ENCODE results near the gene CBR1. TPM values are rescaled to one million over a fixed set of nuclear protein-coding genes. Genes with fewer than 3 reads are reported as not detected.

CBR1 gene
- total RNA-seq, 4 donors from 2014 or later = 159 to 406 (median 222) TPM

DNA sequence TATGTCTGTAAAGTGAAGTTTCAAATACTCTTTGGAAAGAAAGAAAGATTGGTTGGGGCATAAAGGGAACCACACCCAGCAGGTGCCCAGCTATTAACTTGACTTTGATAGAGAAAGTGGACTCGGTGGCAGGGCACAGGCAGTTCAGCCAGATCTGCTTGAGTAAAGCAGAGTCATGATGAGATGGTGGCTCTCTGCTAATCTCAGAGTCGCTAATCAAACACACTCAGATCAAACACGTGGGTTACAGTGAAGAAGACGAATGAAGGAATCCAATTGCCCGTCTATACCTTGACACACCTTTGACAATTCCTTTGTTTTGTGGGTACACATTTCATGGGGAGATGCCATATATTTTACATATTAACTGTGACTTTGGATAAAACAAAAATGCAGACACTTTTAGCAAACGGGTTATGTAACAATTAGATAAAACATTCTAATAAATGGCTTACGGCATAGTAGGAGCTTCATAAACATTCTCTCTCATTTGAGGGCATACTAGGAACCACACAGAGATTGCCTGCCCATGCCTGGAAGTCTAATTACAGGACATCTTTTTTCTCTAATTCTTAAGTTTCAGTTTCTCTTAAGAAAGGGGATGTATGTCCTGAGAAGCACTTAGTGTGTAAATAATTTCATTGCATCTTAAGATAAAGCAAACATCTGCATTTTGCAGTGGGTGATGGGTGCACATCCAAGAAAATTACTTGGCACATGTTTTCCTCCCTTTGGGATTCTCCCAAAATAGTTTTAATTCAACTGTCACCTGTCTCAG lies 7.2 kb downstream of the CBR1 start:
- H3K36me3 ChIP-seq = peaks cover 0 to 8% (median 5%) of the 10 kb centered on the region in 3 donors
- H3K27me3 ChIP-seq = no peaks in the 10 kb centered on the region
- no peak for TF ChIP-seq EP300 (IDR thresholded peaks at IDR 0.05)
- H3K27ac ChIP-seq = no peak overlapping the region
- H3K9me3 ChIP-seq = no peaks in the 10 kb centered on the region
- 83 to 87% methylated on average over 7 of the region's 7 CpGs for WGBS, 2 donors
- no peak overlapping the region for H3K4me3 ChIP-seq
- DNase-seq (ENCODE audit: low spot score in 2 of 2) = no peak
- H3K4me1 ChIP-seq = peaks cover 0 to 39% (median 17%) of the 10 kb centered on the region in 4 donors

DNA sequence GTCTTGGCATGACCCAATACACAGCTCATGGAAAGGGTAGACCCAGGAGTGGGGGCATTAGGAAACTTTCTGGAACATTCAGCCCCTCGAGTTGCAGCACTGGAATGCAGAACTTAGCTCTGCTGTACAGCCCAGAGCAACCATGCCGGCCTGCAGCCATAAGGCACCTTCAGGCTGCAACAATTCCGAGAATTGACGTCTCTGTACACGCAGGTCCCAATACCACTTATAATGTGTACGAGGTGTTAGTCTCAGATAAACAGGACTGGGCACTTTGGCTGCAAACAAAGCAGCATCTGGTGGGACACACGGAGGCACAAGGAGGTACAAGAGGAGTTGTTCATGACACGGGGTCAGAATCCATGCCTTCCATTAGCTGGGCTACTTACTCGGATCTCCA lies 7.9 kb downstream of the CBR1 start:
- no peak for DNase-seq (ENCODE audit: low spot score in 2 of 2)
- H3K9me3 ChIP-seq = no peaks in the 10 kb centered on the region

DNA sequence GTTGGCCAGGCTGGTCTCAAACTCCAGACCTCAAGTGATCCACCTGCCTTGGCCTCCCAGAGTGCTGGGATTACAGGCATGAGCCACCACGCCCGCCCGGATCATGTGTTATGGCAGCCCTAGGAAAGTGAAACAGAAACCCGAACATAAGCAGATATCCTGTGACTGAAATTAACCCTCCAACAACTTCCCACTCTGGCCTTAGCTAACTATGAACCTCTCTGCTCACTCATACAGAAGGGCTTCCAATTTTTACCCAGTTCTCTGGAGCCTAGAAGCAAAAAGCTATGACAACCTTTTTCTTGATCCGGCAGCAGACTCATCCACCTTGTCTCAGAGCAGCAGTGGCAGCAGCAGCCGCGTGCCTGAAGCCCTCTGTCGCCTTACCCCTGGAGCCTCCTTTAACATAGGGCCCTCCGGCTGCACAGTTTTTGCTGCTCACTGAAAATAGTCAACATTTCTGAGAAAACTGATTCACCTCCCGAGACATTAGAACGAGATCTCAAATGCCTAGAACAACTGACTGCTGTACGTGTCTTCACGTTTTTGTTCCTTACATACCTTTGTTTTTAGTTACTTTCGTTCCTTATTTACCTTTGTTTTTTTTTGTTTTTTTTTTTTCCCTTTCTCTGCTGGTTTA lies 9.3 kb downstream of the CBR1 start:
- TF ChIP-seq POLR2A (IDR thresholded peaks at IDR 0.05) (no peak), EP300 (IDR thresholded peaks at IDR 0.05) (no peak)
- TF ChIP-seq, protein P1, sequence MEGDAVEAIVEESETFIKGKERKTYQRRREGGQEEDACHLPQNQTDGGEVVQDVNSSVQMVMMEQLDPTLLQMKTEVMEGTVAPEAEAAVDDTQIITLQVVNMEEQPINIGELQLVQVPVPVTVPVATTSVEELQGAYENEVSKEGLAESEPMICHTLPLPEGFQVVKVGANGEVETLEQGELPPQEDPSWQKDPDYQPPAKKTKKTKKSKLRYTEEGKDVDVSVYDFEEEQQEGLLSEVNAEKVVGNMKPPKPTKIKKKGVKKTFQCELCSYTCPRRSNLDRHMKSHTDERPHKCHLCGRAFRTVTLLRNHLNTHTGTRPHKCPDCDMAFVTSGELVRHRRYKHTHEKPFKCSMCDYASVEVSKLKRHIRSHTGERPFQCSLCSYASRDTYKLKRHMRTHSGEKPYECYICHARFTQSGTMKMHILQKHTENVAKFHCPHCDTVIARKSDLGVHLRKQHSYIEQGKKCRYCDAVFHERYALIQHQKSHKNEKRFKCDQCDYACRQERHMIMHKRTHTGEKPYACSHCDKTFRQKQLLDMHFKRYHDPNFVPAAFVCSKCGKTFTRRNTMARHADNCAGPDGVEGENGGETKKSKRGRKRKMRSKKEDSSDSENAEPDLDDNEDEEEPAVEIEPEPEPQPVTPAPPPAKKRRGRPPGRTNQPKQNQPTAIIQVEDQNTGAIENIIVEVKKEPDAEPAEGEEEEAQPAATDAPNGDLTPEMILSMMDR (IDR thresholded peaks at IDR 0.05) = no peak
- H3K27ac ChIP-seq = no peak overlapping the region
- H3K4me1 ChIP-seq = peaks cover 0 to 18% (median 6%) of the 10 kb centered on the region in 4 donors
- no peak overlapping the region for H3K4me3 ChIP-seq
- WGBS, 2 donors = 81 to 82% methylated on average over 14 of the region's 14 CpGs
- H3K27me3 ChIP-seq = no peaks in the 10 kb centered on the region
- H3K9me3 ChIP-seq = no peaks in the 10 kb centered on the region
- DNase-seq (ENCODE audit: low spot score in 2 of 2) = peak in 1 of 2 donors; percentile 15
- no peaks in the 10 kb centered on the region for H3K36me3 ChIP-seq

More for the DNA sequence above, 7.9 kb downstream of the CBR1 start:
- Histone ChIP-seq H3K27me3 (no peaks in the 10 kb centered on the region), H3K36me3 (peaks cover 0 to 1% (median 0%) of the 10 kb centered on the region in 3 donors), H3K4me3 (no peak overlapping the region), H3K4me1 (peaks cover 0 to 32% (median 11%) of the 10 kb centered on the region in 4 donors), H3K27ac (no peak overlapping the region)
- 77 to 87% methylated on average over 9 of the region's 9 CpGs for WGBS, 2 donors
- no peak for TF ChIP-seq POLR2A (IDR thresholded peaks at IDR 0.05)
- TF ChIP-seq, protein P1 (IDR thresholded peaks at IDR 0.05) = no peak
- TF ChIP-seq EP300 (IDR thresholded peaks at IDR 0.05) = no peak

DNA sequence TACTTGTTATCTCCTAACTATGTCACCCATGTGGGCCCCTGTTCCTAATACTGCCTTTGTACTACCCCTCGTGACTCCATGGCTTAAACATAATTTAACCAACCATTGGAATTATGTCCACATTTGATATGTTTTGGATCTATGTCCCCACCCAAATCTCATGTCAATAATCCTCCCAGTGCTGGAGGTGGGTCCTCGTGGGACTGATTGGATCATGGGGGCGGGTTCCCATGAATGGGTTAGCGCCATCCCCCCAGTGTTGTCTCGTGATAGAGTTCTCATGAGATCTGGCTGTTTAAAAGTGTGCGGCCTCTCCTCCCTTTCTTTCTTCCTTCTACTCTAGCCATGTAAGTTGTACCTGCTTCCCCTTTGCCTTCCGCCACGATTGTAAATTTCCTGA lies 9.8 kb downstream of the CBR1 start:
- Histone ChIP-seq H3K36me3 (no peaks in the 10 kb centered on the region), H3K4me1 (peaks cover 0 to 13% (median 4%) of the 10 kb centered on the region in 4 donors), H3K9me3 (no peaks in the 10 kb centered on the region), H3K27me3 (no peaks in the 10 kb centered on the region), H3K27ac (no peak overlapping the region), H3K4me3 (no peak overlapping the region)
- TF ChIP-seq POLR2A (IDR thresholded peaks at IDR 0.05) = no peak
- TF ChIP-seq, protein P1 (IDR thresholded peaks at IDR 0.05) = no peak
- TF ChIP-seq EP300 (IDR thresholded peaks at IDR 0.05) = no peak
- WGBS, 2 donors = 58 to 79% methylated on average over 8 of the region's 8 CpGs
- DNase-seq (ENCODE audit: low spot score in 2 of 2) = no peak

DNA sequence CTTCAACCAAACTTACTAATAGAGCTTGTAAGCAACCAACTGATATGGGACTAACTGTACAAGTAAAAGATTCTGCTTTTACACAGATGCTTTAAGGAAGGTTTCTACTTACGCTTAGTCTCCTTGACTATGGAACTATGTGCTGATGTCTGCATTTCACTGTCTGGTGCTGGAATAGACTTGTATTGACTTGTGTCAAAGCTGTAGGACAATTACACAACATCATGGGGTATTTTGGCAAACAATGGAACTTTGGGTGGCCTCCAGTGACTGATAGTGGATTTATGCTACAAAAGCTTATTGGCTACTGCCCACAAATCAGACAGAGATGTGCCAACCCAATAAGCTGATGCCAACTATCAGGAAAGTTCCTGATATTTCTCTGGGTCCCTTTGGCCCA lies 10.6 kb downstream of the CBR1 start:
- Histone ChIP-seq H3K27me3 (no peaks in the 10 kb centered on the region), H3K9me3 (no peaks in the 10 kb centered on the region), H3K27ac (peak overlapping the region in 1 of 4 donors; percentile 46), H3K36me3 (no peaks in the 10 kb centered on the region), H3K4me1 (peaks cover 0 to 7% (median 3%) of the 10 kb centered on the region in 4 donors), H3K4me3 (no peak overlapping the region)
- no peak for DNase-seq (ENCODE audit: low spot score in 2 of 2)
- TF ChIP-seq EP300 (IDR thresholded peaks at IDR 0.05) = no peak
- WGBS, 2 donors = 86 to 93% methylated on average over 1 of the region's 1 CpG

DNA sequence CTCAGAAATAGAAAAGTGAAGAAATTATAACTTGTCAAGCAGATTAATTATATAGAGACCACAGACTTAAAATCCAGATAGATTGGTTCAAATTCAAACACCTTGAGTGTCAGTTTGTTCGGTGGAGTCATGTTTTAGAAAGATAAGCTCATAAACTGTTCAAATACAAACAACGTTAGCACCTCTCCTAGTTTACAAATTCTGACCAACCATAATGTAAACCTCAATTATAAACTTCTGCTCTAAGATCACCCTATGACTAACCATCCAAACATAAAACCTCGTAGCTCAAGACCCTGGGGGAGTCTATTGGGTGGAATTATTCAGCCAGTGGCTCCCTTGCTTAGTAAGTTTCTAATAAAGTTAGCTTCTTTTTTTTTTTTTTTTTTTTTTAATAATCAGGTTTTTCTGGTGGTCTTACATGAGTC lies 12.4 kb downstream of the CBR1 start:
- Histone ChIP-seq H3K36me3 (no peaks in the 10 kb centered on the region), H3K9me3 (no peaks in the 10 kb centered on the region), H3K27me3 (no peaks in the 10 kb centered on the region), H3K27ac (no peak overlapping the region), H3K4me1 (no peaks in the 10 kb centered on the region), H3K4me3 (no peak overlapping the region)
- DNase-seq (ENCODE audit: low spot score in 2 of 2) = no peak
- 83 to 87% methylated on average over 3 of the region's 3 CpGs for WGBS, 2 donors
- TF ChIP-seq POLR2A (IDR thresholded peaks at IDR 0.05) = no peak
- no peak for TF ChIP-seq EP300 (IDR thresholded peaks at IDR 0.05)
- TF ChIP-seq, protein P1 (IDR thresholded peaks at IDR 0.05) = no peak
